ENCODE results near the gene ZNF639.

The ZNF639 gene

GRCh38 chr3:179318876-179319275, 4.0 kb upstream of the ZNF639 start:
- DNase-seq, result no peak

- peak; percentile 59 for DNase-seq
Measured at GRCh38 chr3:179321668-179322285, 1.1 kb upstream of the ZNF639 start.

GRCh38 chr3:179323197-179324110, 623 bp downstream of the ZNF639 start:
- peak; percentile 78 for DNase-seq

- peak; percentile 21 for DNase-seq
Measured at GRCh38 chr3:179324270-179324754, 1.5 kb downstream of the ZNF639 start.

DNA sequence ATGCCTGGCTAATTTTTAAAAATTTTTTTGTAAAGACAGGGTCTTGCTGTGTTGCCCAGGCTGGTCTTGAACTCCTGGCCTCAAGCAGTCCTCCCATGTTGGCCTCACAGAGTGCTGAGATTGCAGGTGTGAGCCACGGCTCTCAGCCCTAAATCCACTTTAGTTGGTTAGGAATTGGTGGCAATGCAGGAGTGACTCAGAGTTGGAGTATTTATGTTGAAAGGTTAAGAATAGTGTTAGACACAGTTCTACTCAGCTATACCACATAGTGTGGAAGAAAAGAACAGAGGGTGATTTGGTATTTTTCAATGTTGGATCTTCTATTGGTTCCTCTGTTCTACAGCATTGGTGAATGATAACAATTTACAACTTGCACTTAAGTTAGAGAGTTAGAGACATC, 7.6 kb downstream of the ZNF639 start:
- DNase-seq, result peak; percentile 20

DNA sequence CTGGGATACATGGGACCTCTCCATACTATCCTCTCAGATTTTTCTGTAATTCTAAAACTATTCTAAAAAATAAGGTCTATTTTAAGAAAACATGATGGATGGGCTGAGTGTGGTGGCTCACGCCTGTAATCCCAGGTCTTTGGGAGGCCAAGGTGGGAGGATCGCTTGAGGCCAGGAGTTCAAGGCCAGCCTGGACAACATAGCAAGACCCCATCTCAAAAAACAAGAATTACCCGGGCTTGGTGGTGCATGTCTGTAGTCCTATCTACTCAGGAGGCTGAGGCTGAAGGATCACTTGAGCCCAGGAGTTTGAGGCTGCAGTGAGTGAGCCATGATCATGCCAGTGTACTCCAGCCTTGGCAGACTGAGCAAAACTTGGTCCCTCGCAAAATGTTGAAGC, 9.4 kb downstream of the ZNF639 start:
- no peak for DNase-seq

- no peak for DNase-seq
Measured at GRCh38 chr3:179333084-179333483, 10.3 kb downstream of the ZNF639 start.

- no peak for DNase-seq
Measured at GRCh38 chr3:179336345-179336929, 13.6 kb downstream of the ZNF639 start.

- DNase-seq, result peak; percentile 96
Measured at GRCh38 chr3:179347345-179348194, 24.7 kb downstream of the ZNF639 start, which contains the start of gene MFN1. Gene MFN1, plus strand, starts transcription at chr3:179347709. Its CDS starts 1,143 bp downstream, at chr3:179348852.

GRCh38 chr3:179348325-179349013, 25.6 kb downstream of the ZNF639 start:
- no peak for DNase-seq

DNA sequence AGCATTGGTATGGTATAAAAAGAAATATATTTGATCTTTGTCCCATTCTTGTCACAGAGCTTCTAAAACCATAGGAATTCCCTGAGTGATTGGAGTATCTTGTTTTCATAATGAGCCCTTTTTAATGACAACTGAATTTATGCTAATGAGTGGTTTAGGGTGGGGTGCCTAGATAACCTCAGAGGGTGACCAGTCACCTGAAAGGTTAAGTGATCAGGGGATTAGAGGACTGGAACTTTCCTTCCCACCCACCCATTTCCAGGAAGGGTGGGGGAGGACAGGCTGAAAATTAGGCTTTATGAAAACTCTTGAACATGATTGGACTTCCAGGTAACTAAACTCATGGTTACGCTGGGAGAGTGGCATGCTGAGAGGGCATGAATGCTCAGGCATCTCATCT, 33.2 kb downstream of the ZNF639 start:
- no peak for DNase-seq

DNA sequence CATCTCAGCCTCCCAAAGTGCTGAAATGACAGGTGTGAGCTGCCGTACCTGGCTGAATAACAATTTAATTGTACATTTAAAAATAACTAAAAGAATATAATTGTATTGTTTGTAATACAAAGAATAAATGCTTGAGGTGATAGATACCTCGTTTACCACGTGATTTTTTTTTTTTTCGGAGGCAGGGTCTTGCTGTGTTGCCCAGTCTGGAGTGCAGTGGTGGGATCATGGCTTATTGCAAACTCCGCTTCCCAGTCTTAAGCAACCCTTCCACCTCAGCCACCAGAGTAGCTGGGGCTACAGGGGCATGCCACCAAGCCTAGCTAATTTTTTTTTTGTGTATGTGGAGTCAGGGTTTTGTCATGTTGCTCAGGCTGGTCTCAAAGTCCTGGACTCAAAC, 40.5 kb downstream of the ZNF639 start:
- DNase-seq, result no peak

- no peak for DNase-seq
Measured at GRCh38 chr3:179369621-179370020, 46.8 kb downstream of the ZNF639 start.

GRCh38 chr3:179373938-179374337, 51.1 kb downstream of the ZNF639 start:
- no peak for DNase-seq

DNA sequence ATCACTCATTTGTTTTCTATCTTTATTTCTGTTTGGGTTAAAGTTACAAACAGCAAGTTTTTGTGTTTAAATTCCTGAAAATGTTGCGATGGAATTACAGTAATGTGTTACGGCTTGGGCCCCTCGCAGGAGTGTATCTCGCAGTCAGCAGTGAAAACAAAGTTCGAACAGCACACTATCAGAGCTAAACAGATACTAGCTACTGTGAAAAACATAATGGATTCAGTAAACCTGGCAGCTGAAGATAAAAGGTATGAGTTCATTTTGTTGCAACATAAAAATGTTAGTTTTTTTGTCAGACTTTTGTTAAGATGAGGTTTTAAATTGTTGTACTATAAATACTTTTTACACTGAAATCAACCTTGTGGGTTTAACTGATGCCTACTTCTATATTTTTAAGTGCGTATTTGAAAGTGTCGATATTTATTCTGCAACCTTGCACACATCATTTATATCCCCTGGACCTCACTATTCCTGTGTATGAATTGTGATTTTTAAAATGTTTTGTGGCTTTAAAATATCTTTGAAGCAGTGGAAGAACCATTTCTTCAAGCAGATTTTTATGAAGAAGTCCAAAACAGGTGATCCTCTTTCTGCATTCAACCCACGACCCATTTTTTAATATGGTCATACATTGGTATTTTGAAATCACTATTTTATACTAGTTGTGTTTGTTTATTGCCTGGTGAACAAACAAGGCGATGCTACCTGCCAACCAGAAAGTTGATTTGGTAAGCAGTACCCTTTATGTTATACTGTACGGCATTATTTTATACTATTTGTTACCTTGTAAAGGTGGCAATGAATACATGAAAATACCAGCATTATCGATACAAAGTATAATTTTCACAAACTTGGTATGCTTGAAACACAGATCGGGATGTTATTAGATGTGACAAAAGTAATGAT, 52.5 kb downstream of the ZNF639 start:
- no peak for DNase-seq

DNA sequence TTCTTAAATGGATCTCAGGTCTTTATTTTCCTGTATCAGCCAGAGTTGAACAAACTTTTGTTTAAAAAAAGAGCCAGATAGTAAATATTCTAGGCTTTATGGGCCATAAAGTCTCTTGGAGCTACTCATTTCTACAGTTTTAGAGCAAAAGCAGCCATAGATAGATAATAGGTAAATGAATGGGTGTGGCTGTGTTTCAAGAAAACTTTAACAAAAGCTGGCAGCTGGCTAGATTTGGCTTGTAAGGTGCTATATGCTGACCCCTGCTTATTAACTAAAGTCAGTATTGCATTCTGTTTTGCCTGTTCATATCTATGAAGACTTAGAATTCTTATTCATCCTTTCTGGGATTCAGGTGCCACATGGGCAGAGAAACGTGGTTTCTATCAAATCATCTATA, 53.6 kb downstream of the ZNF639 start:
- DNase-seq, result no peak

Data from HCEC 1CT (cell line).